HCT116 (cell line): Measurements from ENCODE around the gene ROR2. TPM values are rescaled to one million over a fixed set of nuclear protein-coding genes. Genes with fewer than 3 reads are reported as not detected.

Experiments
- ATAC-seq: fragments of 200-7000 bp; cut with Tn5 transposase; 2 replicates; pipeline ENCODE4 v1.9.1; 2020; ENCODE audit warnings: mild to moderate bottlenecking, moderate library complexity
- BruUV-seq: library from RNA; stranded (reverse); fragments of 400-500 nt; replicated peaks from 2 replicates; lab custom pipeline; 2021; lab: Mats Ljungman, UMichigan
- CTCF ChIA-PET: fragments of 300-600 bp; sonication (Branson Sonifier 250); formaldehyde crosslinking; loops from one replicate; lab custom pipeline; 2021; ENCODE audit warnings: antibody characterized with exemption; lab: Charles Lee
- POLR2A ChIA-PET: fragments of 300-600, 350-600 bp; sonication (Branson Sonifier 250); formaldehyde crosslinking; loops from one replicate; lab custom pipeline; 2021; ENCODE audit warnings: antibody characterized with exemption; lab: Charles Lee
- RAD21 ChIA-PET, 2 experiments: fragments of 300-600 bp; sonication (Branson Sonifier 250); formaldehyde crosslinking; loops; one replicate each; lab custom pipeline; 2023; ENCODE audit warnings: low total read pairs in 2 of 2; ENCODE audit not compliant: uncharacterized antibody in 2 of 2, unreplicated experiment in 2 of 2, low non-redundant PET in 1 of 2; lab: Charles Lee
- DNase-seq: peaks from one replicate; pipeline ENCODE4 v3.0.0-alpha.2; 2010; ENCODE audit warnings: low read depth, low spot score
- H2AFZ ChIP-seq: fragments of 200-600 bp; shearing (Covaris generic), sonication (generic); 2 replicates; pipeline ENCODE4 v1.6.1; 2017; ENCODE audit warnings: low read depth, mixed run types, mixed read lengths, antibody characterized with exemption, low read length; ENCODE audit not compliant: poor library complexity, severe bottlenecking
- H3K27ac ChIP-seq: 2 replicates; pipeline ENCODE4 v1.5.1; 2012; ENCODE audit warnings: low read depth, low read length
- H3K27me3 ChIP-seq: fragments of 200-600 bp; sonication (generic); 2 replicates; pipeline ENCODE4 v1.6.1; 2016; ENCODE audit warnings: mixed run types, low read length, mixed read lengths; ENCODE audit not compliant: insufficient read depth
- H3K36me3 ChIP-seq, 2 experiments: fragments of 200-500 bp in 1 of 2; fragments of 200-600 bp in 1 of 2; sonication (Bioruptor generic) in 1 of 2; sonication (generic) in 1 of 2; 2 replicates each; pipeline versions ENCODE4 v1.5.1 to v1.6.1; 2014 to 2016; ENCODE audit warnings: low read length in 2 of 2, inconsistent platforms in 1 of 2, mixed read lengths in 1 of 2, mixed run types in 1 of 2; ENCODE audit not compliant: insufficient read depth in 2 of 2, control insufficient read depth in 1 of 2
- H3K4me1 ChIP-seq, 2 experiments: fragments of 200-600 bp in 1 of 2; sonication (generic) in 1 of 2; 2 replicates each; pipeline versions ENCODE4 v1.5.1 to v1.6.1; 2012 to 2017; ENCODE audit warnings: low read length in 2 of 2, inconsistent platforms in 1 of 2, mild to moderate bottlenecking in 1 of 2, mixed read lengths in 1 of 2, mixed run types in 1 of 2, moderate library complexity in 1 of 2; ENCODE audit not compliant: insufficient read depth in 2 of 2, control insufficient read depth in 1 of 2
- H3K4me2 ChIP-seq: fragments of 200-600 bp; sonication (generic); 2 replicates; pipeline ENCODE4 v1.6.1; 2017; ENCODE audit warnings: mixed run types, low read length, mixed read lengths
- H3K4me3 ChIP-seq, 2 experiments: fragments of 200-600 bp in 1 of 2; sonication (generic) in 1 of 2; replicated peaks in 1 of 2; 2 replicates each; pipeline ENCODE4 v1.5.1; 2011 to 2016; ENCODE audit warnings: low read length in 2 of 2, control low read depth in 1 of 2, low read depth in 1 of 2, mild to moderate bottlenecking in 1 of 2, mixed read lengths in 1 of 2, mixed run types in 1 of 2
- H3K79me2 ChIP-seq: fragments of 200-600 bp; sonication (generic); 2 replicates; pipeline ENCODE4 v1.6.1; 2017; ENCODE audit warnings: mild to moderate bottlenecking, mixed run types, low read length, moderate library complexity, mixed read lengths; ENCODE audit not compliant: insufficient read depth
- H3K9ac ChIP-seq: fragments of 200-600 bp; sonication (generic); 2 replicates; pipeline ENCODE4 v1.6.1; 2016; ENCODE audit warnings: low read length, mixed read lengths
- H3K9me2 ChIP-seq: fragments of 200-600 bp; sonication (generic), shearing (Covaris generic); 2 replicates; pipeline ENCODE4 v1.6.1; 2017; ENCODE audit warnings: mixed run types, mild to moderate bottlenecking, moderate library complexity; ENCODE audit not compliant: insufficient read depth
- H3K9me3 ChIP-seq, 2 experiments: fragments of 200-500 bp in 1 of 2; fragments of 200-600 bp in 1 of 2; sonication (Bioruptor generic) in 1 of 2; sonication (generic) in 1 of 2; 2 replicates each; pipeline ENCODE4 v1.6.1; 2014 to 2017; ENCODE audit warnings: low read length in 2 of 2, mixed read lengths in 2 of 2, inconsistent platforms in 1 of 2, low read depth in 1 of 2, mild to moderate bottlenecking in 1 of 2, mixed run types in 1 of 2, moderate library complexity in 1 of 2; ENCODE audit not compliant: control insufficient read depth in 1 of 2, insufficient read depth in 1 of 2
- H4K20me1 ChIP-seq: fragments of 200-600 bp; sonication (generic), shearing (Covaris generic); 2 replicates; pipeline ENCODE4 v1.6.1; 2017; ENCODE audit warnings: mixed run types, mild to moderate bottlenecking, moderate library complexity; ENCODE audit not compliant: insufficient read depth
- CBX3 ChIP-seq: IDR thresholded peaks from 2 replicates; pipeline ENCODE4 v1.6.1; 2012; ENCODE audit warnings: low read depth
- CEBPB ChIP-seq: IDR thresholded peaks from 2 replicates; pipeline ENCODE4 v1.6.1; 2012; ENCODE audit warnings: low read depth
- EGR1 ChIP-seq: IDR thresholded peaks from 2 replicates; pipeline ENCODE4 v1.6.1; 2012; ENCODE audit warnings: low read depth
- ELF1 ChIP-seq: IDR thresholded peaks from 2 replicates; pipeline ENCODE4 v1.6.1; 2012; ENCODE audit warnings: low read depth, borderline replicate concordance
- EZH2 ChIP-seq: fragments of 200-600 bp; sonication (generic); IDR thresholded peaks from 2 replicates; pipeline ENCODE4 v1.6.1; 2017; ENCODE audit warnings: antibody characterized with exemption, mixed run types
- EZH2phosphoT487 ChIP-seq: fragments of 200-600 bp; IDR thresholded peaks from 2 replicates; pipeline ENCODE4 v1.6.1; 2018; ENCODE audit warnings: antibody characterized with exemption, borderline replicate concordance
- FOSL1 ChIP-seq: IDR thresholded peaks from 2 replicates; pipeline ENCODE4 v1.6.1; 2012; ENCODE audit warnings: low read depth
- JUND ChIP-seq: IDR thresholded peaks from 2 replicates; pipeline ENCODE4 v1.6.1; 2012
- POLR2AphosphoS5 ChIP-seq: IDR thresholded peaks from 2 replicates; pipeline ENCODE4 v1.6.1; 2011; ENCODE audit warnings: mild to moderate bottlenecking, low read depth, low read length, moderate library complexity
- RAD21 ChIP-seq: IDR thresholded peaks from 2 replicates; pipeline ENCODE4 v1.6.1; 2012; ENCODE audit warnings: low read depth, mild to moderate bottlenecking
- SP1 ChIP-seq: IDR thresholded peaks from 2 replicates; pipeline ENCODE4 v1.6.1; 2012; ENCODE audit warnings: low read depth
- SRF ChIP-seq: IDR thresholded peaks from 2 replicates; pipeline ENCODE4 v1.6.1; 2012; ENCODE audit warnings: low read depth
- TCF7L2 ChIP-seq: IDR thresholded peaks from 2 replicates; pipeline ENCODE4 v1.7.0; 2011; ENCODE audit warnings: borderline replicate concordance, inconsistent platforms; ENCODE audit not compliant: insufficient read depth, insufficient read length; ENCODE audit errors: extremely low read depth
- YY1 ChIP-seq: IDR thresholded peaks from 2 replicates; pipeline ENCODE4 v1.6.1; 2011; ENCODE audit warnings: low read length, low read depth, moderate library complexity, mild to moderate bottlenecking; ENCODE audit not compliant: insufficient replicate concordance; ENCODE audit errors: extremely low read depth
- intact Hi-C: fragments of 100-400 bp; cut with micrococcal nuclease; formaldehyde crosslinking; loops from 2 replicates; pipeline ENCODE4 v1.10.0; 2022
- total RNA-seq: library from RNA; stranded (reverse); gene quantifications from one replicate; pipeline ENCODE4 v1.2.1, GENCODE V29; 2021; ENCODE audit not compliant: unreplicated experiment
- TF ChIP-seq, protein P1 (sequence below): IDR thresholded peaks from 2 replicates; pipeline ENCODE4 v1.6.1; 2012
- TF ChIP-seq, protein P2 (sequence below): IDR thresholded peaks from 2 replicates; pipeline ENCODE4 v1.6.1; 2012; ENCODE audit warnings: low read depth
- TF ChIP-seq, protein P3 (sequence below): IDR thresholded peaks from 2 replicates; pipeline ENCODE4 v1.6.1; 2011; ENCODE audit warnings: mild to moderate bottlenecking, low read length, moderate library complexity; ENCODE audit not compliant: insufficient replicate concordance; ENCODE audit errors: extremely low read depth
- TF ChIP-seq, protein P4 (sequence below): IDR thresholded peaks from 2 replicates; pipeline ENCODE4 v1.6.1; 2012
- TF ChIP-seq, protein P5 (sequence below), 3 experiments: fragments of 200-600 bp in 1 of 3; sonication (generic) in 1 of 3; IDR thresholded peaks in 2 of 3; conservative IDR thresholded peaks in 1 of 3; 2 replicates each; pipeline ENCODE4 v1.5.1; 2012 to 2017; ENCODE audit warnings: low read depth in 2 of 3, low read length in 2 of 3, antibody characterized with exemption in 1 of 3, borderline replicate concordance in 1 of 3, control low read depth in 1 of 3, mild to moderate bottlenecking in 1 of 3, mixed read lengths in 1 of 3, mixed run types in 1 of 3, moderate library complexity in 1 of 3; ENCODE audit not compliant: insufficient read depth in 1 of 3

ROR2 gene
- total RNA-seq, 1 experiment from 2014 or later = 15.7 TPM

DNA sequence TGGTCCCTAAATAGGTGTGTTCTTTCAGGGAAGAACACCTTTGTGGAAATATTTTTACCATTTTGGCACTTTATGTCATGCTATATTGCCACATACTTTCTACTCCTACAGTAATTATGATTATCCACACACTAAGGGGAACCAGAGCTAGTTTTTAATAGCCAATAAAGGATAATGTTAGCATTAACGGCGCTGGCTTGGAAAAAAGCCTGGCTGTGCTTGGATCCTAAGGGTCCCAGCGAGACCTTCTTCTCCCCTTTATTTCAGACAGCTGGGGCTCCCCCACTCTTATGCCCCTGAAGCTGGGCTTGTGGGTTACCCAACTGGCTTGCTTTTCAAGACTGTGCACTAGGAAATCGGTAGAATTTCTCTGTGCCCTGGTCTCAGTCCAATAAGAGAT is 367.8 kb downstream of the ROR2 start:
- no peaks in the 10 kb centered on the region for H3K9me2 ChIP-seq
- no peaks in the 10 kb centered on the region for H4K20me1 ChIP-seq
- H3K27me3 ChIP-seq = 0 out of 2 replicates have a peak, but pooled peaks cover 7% of the 10 kb centered on the region
- no peaks in the 10 kb centered on the region for H3K4me1 ChIP-seq
- ChIA-PET CTCF (no interaction called here), RAD21 (no interaction called here), POLR2A (no interaction called here)
- no peak for DNase-seq
- no peak overlapping the region for H3K4me2 ChIP-seq
- H3K9ac ChIP-seq = no peak overlapping the region
- no peaks in the 10 kb centered on the region for H3K79me2 ChIP-seq
- intact Hi-C loops = no loop called here
- H3K36me3 ChIP-seq = no peaks in the 10 kb centered on the region
- no peak overlapping the region for H2AFZ ChIP-seq
- no peaks in the 10 kb centered on the region for H3K9me3 ChIP-seq
- TF ChIP-seq SP1 (no peak), EZH2phosphoT487 (no peak), EGR1 (no peak), RAD21 (no peak), YY1 (no peak), SRF (no peak), EZH2 (no peak), FOSL1 (no peak), CEBPB (no peak), POLR2AphosphoS5 (no peak), ELF1 (no peak), CBX3 (no peak), TCF7L2 (no peak), JUND (no peak)
- TF ChIP-seq, protein P1, sequence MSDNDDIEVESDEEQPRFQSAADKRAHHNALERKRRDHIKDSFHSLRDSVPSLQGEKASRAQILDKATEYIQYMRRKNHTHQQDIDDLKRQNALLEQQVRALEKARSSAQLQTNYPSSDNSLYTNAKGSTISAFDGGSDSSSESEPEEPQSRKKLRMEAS = no peak
- TF ChIP-seq, protein P2, sequence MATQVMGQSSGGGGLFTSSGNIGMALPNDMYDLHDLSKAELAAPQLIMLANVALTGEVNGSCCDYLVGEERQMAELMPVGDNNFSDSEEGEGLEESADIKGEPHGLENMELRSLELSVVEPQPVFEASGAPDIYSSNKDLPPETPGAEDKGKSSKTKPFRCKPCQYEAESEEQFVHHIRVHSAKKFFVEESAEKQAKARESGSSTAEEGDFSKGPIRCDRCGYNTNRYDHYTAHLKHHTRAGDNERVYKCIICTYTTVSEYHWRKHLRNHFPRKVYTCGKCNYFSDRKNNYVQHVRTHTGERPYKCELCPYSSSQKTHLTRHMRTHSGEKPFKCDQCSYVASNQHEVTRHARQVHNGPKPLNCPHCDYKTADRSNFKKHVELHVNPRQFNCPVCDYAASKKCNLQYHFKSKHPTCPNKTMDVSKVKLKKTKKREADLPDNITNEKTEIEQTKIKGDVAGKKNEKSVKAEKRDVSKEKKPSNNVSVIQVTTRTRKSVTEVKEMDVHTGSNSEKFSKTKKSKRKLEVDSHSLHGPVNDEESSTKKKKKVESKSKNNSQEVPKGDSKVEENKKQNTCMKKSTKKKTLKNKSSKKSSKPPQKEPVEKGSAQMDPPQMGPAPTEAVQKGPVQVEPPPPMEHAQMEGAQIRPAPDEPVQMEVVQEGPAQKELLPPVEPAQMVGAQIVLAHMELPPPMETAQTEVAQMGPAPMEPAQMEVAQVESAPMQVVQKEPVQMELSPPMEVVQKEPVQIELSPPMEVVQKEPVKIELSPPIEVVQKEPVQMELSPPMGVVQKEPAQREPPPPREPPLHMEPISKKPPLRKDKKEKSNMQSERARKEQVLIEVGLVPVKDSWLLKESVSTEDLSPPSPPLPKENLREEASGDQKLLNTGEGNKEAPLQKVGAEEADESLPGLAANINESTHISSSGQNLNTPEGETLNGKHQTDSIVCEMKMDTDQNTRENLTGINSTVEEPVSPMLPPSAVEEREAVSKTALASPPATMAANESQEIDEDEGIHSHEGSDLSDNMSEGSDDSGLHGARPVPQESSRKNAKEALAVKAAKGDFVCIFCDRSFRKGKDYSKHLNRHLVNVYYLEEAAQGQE = no peak
- TF ChIP-seq, protein P3, sequence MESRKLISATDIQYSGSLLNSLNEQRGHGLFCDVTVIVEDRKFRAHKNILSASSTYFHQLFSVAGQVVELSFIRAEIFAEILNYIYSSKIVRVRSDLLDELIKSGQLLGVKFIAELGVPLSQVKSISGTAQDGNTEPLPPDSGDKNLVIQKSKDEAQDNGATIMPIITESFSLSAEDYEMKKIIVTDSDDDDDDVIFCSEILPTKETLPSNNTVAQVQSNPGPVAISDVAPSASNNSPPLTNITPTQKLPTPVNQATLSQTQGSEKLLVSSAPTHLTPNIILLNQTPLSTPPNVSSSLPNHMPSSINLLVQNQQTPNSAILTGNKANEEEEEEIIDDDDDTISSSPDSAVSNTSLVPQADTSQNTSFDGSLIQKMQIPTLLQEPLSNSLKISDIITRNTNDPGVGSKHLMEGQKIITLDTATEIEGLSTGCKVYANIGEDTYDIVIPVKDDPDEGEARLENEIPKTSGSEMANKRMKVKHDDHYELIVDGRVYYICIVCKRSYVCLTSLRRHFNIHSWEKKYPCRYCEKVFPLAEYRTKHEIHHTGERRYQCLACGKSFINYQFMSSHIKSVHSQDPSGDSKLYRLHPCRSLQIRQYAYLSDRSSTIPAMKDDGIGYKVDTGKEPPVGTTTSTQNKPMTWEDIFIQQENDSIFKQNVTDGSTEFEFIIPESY = no peak
- TF ChIP-seq, protein P4, sequence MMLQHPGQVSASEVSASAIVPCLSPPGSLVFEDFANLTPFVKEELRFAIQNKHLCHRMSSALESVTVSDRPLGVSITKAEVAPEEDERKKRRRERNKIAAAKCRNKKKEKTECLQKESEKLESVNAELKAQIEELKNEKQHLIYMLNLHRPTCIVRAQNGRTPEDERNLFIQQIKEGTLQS = no peak
- TF ChIP-seq, protein P5, sequence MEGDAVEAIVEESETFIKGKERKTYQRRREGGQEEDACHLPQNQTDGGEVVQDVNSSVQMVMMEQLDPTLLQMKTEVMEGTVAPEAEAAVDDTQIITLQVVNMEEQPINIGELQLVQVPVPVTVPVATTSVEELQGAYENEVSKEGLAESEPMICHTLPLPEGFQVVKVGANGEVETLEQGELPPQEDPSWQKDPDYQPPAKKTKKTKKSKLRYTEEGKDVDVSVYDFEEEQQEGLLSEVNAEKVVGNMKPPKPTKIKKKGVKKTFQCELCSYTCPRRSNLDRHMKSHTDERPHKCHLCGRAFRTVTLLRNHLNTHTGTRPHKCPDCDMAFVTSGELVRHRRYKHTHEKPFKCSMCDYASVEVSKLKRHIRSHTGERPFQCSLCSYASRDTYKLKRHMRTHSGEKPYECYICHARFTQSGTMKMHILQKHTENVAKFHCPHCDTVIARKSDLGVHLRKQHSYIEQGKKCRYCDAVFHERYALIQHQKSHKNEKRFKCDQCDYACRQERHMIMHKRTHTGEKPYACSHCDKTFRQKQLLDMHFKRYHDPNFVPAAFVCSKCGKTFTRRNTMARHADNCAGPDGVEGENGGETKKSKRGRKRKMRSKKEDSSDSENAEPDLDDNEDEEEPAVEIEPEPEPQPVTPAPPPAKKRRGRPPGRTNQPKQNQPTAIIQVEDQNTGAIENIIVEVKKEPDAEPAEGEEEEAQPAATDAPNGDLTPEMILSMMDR (IDR thresholded peaks at IDR 0.05 in 2 of 3, conservative IDR thresholded peaks at IDR 0.05 in 1 of 3; ENCODE audit: borderline replicate concordance in 1 of 3, insufficient read depth in 1 of 3, low read depth in 2 of 3, low read length in 2 of 3) = no peak
- H3K4me3 ChIP-seq = no peak overlapping the region
- BruUV-seq = no TSS peak
- H3K27ac ChIP-seq = no peak overlapping the region
- ATAC-seq = no peak
